ENCODE data around the gene CIC.
"Not testable (repeated sequence)": the region's sequence is repeated elsewhere in the genome, so short reads cannot be mapped to it uniquely, and the experiment has no call there.

CIC gene

GRCh38 chr19:42335971-42336370, 66.9 kb downstream of the CIC start:
- DNase-seq, result no peak

GRCh38 chr19:42339126-42339860, 70.2 kb downstream of the CIC start:
- not testable (repeated sequence) for DNase-seq

- DNase-seq, result not testable (repeated sequence)
Observed at GRCh38 chr19:42339922-42340321, 70.9 kb downstream of the CIC start.

GRCh38 chr19:42343344-42344110, 74.5 kb downstream of the CIC start:
- no peak for DNase-seq

- no peak for DNase-seq
Observed at GRCh38 chr19:42344336-42344893, 75.4 kb downstream of the CIC start.
